Chondrocyte (in vitro differentiated cells): ENCODE data around the gene CERCAM. TPM values are rescaled to one million over a fixed set of nuclear protein-coding genes. Genes with fewer than 3 reads are reported as not detected.

Experiments used
- DNase-seq: peaks from one replicate; pipeline ENCODE4 v3.0.0; 2021; ENCODE audit warnings: mixed read lengths, low spot score
- H3K27ac Mint-ChIP-seq: one replicate; pipeline ENCODE4 v1.8.0; 2021; ENCODE audit warnings: mild to moderate bottlenecking, moderate library complexity, mixed read lengths; ENCODE audit not compliant: unreplicated experiment
- H3K27me3 Mint-ChIP-seq: 2 replicates; pipeline ENCODE4 v1.8.0; 2021; ENCODE audit warnings: low read depth, mixed read lengths
- H3K36me3 Mint-ChIP-seq: 2 replicates; pipeline ENCODE4 v1.8.0; 2021; ENCODE audit warnings: low read depth, mixed read lengths
- H3K4me1 Mint-ChIP-seq: 2 replicates; pipeline ENCODE4 v1.8.0; 2021; ENCODE audit warnings: low read depth, mild to moderate bottlenecking, mixed read lengths
- H3K4me3 Mint-ChIP-seq: one replicate; pipeline ENCODE4 v1.8.0; 2021; ENCODE audit warnings: mild to moderate bottlenecking, moderate library complexity, mixed read lengths; ENCODE audit not compliant: unreplicated experiment
- H3K9me3 Mint-ChIP-seq: 2 replicates; pipeline ENCODE4 v1.8.0; 2021; ENCODE audit warnings: low read depth, mixed read lengths
- CTCF ChIP-seq: fragments of 200-600 bp; sonication (generic); IDR thresholded peaks from 2 replicates; pipeline ENCODE4 v1.5.0; 2021; ENCODE audit warnings: antibody characterized with exemption, mild to moderate bottlenecking, moderate library complexity
- total RNA-seq: library from RNA; stranded (reverse); gene quantifications from 3 replicates; pipeline ENCODE4 v1.2.1, GENCODE V29; 2021

Gene CERCAM
- total RNA-seq, 1 donor from 2014 or later: 280 TPM

GRCh38 chr9:128393145-128393775 lies 27.4 kb upstream of the CERCAM start:
- Mint-ChIP-seq H3K36me3 (peaks cover 15% of the 10 kb centered on the region), H3K9me3 (no peaks in the 10 kb centered on the region), H3K27ac (no peak overlapping the region), H3K27me3 (peaks cover 13% of the 10 kb centered on the region), H3K4me1 (peaks cover 6% of the 10 kb centered on the region), H3K4me3 (no peak overlapping the region)
- no peak for TF ChIP-seq CTCF
- DNase-seq: no peak

GRCh38 chr9:128393970-128394369 lies 26.7 kb upstream of the CERCAM start:
- Mint-ChIP-seq H3K27me3 (peaks cover 13% of the 10 kb centered on the region), H3K36me3 (peaks cover 13% of the 10 kb centered on the region), H3K9me3 (no peaks in the 10 kb centered on the region), H3K4me3 (no peak overlapping the region), H3K4me1 (peaks cover 6% of the 10 kb centered on the region), H3K27ac (no peak overlapping the region)
- no peak for TF ChIP-seq CTCF
- DNase-seq: no peak

GRCh38 chr9:128394379-128395168 lies 26.1 kb upstream of the CERCAM start:
- TF ChIP-seq CTCF: no peak
- no peak for DNase-seq
- Mint-ChIP-seq H3K36me3 (peaks cover 9% of the 10 kb centered on the region), H3K4me3 (no peak overlapping the region), H3K27ac (no peak overlapping the region), H3K9me3 (no peaks in the 10 kb centered on the region), H3K4me1 (peaks cover 6% of the 10 kb centered on the region), H3K27me3 (peaks cover 13% of the 10 kb centered on the region)

- TF ChIP-seq CTCF: no peak
- H3K27ac Mint-ChIP-seq: no peak overlapping the region
- no peak for DNase-seq
- H3K4me1 Mint-ChIP-seq: peaks cover 6% of the 10 kb centered on the region
- H3K36me3 Mint-ChIP-seq: peaks cover 1% of the 10 kb centered on the region
- H3K4me3 Mint-ChIP-seq: no peak overlapping the region
- H3K27me3 Mint-ChIP-seq: peaks cover 13% of the 10 kb centered on the region
- no peaks in the 10 kb centered on the region for H3K9me3 Mint-ChIP-seq
Measured at GRCh38 chr9:128396970-128397613, 23.6 kb upstream of the CERCAM start.

- H3K27ac Mint-ChIP-seq: no peak overlapping the region
- no peak overlapping the region for H3K4me3 Mint-ChIP-seq
- no peaks in the 10 kb centered on the region for H3K9me3 Mint-ChIP-seq
- H3K27me3 Mint-ChIP-seq: peaks cover 13% of the 10 kb centered on the region
- peaks cover 6% of the 10 kb centered on the region for H3K4me1 Mint-ChIP-seq
- no peak for TF ChIP-seq CTCF
- DNase-seq: no peak
- H3K36me3 Mint-ChIP-seq: no peaks in the 10 kb centered on the region
Measured at GRCh38 chr9:128397831-128398230, 22.8 kb upstream of the CERCAM start.
